H4 (cell line): Measurements from ENCODE around the gene PJA2. TPM values are rescaled to one million over a fixed set of nuclear protein-coding genes. Genes with fewer than 3 reads are reported as not detected.
"Not testable (repeated sequence)": the region's sequence is repeated elsewhere in the genome, so short reads cannot be mapped to it uniquely, and the experiment has no call there.

Source experiments
- DNase-seq: peaks from one replicate; pipeline ENCODE4 v3.0.0-alpha.2; 2015; ENCODE audit warnings: low spot score
- total RNA-seq: library from RNA; depleted of rRNA; stranded (reverse); fragments of >200 nt; shearing (Covaris generic); gene quantifications from 2 replicates; pipeline ENCODE4 v1.2.3, GENCODE V29; 2014

The PJA2 gene
- total RNA-seq, 1 experiment from 2014 or later: 44.2 TPM

- DNase-seq: no peak
Measured at GRCh38 chr5:109309326-109310063, 100.3 kb downstream of the PJA2 start.

GRCh38 chr5:109307951-109308350, 101.8 kb downstream of the PJA2 start:
- no peak for DNase-seq

GRCh38 chr5:109307456-109307855, 102.3 kb downstream of the PJA2 start:
- DNase-seq: no peak

- DNase-seq: no peak
Measured at GRCh38 chr5:109305352-109305751, 104.4 kb downstream of the PJA2 start.

- no peak for DNase-seq
Measured at GRCh38 chr5:109304309-109304708, 105.5 kb downstream of the PJA2 start.

- DNase-seq: no peak
Measured at GRCh38 chr5:109300367-109300766, 109.4 kb downstream of the PJA2 start.

GRCh38 chr5:109299557-109299956, 110.2 kb downstream of the PJA2 start:
- DNase-seq: no peak

GRCh38 chr5:109298794-109299193, 111.0 kb downstream of the PJA2 start:
- DNase-seq: no peak

- no peak for DNase-seq
Measured at GRCh38 chr5:109297900-109298299, 111.9 kb downstream of the PJA2 start.

GRCh38 chr5:109291090-109291489, 118.7 kb downstream of the PJA2 start:
- DNase-seq: no peak

- no peak for DNase-seq
Measured at GRCh38 chr5:109290231-109290630, 119.5 kb downstream of the PJA2 start.

- not testable (repeated sequence) for DNase-seq
Measured at GRCh38 chr5:109286628-109287027, 123.1 kb downstream of the PJA2 start.
